HG02759 (cell line): ENCODE measurements around the gene TASOR.

ENCODE experiments used
- ATAC-seq: cut with Tn5 transposase; IDR thresholded peaks from one replicate; pipeline ENCODE4 v1.9.1; 2021; ENCODE audit warnings: mild to moderate bottlenecking, moderate library complexity; ENCODE audit not compliant: unreplicated experiment

TASOR gene

DNA sequence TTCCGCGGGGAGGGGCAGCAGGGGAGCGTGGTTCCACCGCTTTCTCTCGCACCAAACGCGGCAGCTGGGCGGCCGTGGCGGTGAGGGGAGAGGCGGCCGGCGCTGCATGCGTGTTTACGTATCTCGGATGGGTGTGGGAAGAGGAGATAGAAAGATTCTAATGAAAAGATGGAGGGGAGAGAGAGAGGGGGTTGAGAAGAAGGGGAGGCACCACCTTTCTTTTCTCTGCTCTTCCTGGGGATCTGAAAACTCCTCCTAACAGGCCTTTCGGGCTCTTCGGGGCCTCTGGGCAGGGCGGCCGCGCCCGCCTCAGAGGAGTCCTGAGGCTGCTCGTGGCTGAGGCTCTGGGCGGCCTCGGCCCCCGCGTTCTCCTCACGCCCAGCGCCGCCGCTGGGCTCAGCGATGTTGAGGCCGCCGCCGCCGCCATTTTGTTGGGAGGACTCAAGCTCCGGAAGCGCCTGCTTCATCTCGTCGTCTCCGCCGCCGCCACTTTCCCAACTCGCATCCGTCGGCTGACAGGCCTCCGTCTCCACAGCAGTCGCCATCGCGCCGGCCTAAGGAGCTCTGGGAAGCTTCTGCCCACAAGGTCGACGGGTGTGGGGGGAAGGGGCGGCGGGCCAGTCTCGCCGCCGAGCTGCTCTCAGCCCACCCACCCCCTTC lies 473 bp downstream of the TASOR start:
- ATAC-seq: peak; percentile 72

DNA sequence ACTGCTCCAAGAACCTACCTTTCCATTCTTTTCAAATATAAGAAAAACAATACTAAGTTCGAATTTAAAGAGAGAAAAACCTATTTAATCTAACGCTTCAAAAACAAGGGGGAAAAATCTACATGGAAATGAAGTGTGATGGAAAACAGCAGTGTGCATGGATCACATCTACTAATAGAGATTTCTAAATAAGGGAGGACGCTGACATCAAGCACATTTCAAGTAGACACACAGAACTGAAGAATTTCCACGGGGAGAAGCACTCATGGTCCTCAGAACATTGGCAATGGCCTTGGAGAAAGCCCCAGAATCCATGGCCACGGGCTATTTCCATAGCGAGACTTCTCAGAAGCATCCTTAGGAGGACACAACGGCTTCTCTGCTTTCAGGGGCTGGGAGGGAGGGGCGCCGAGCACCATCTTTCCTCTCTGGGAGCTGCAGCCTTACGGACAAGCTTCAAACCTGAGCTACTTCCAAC lies 1.0 kb downstream of the TASOR start:
- no peak for ATAC-seq

DNA sequence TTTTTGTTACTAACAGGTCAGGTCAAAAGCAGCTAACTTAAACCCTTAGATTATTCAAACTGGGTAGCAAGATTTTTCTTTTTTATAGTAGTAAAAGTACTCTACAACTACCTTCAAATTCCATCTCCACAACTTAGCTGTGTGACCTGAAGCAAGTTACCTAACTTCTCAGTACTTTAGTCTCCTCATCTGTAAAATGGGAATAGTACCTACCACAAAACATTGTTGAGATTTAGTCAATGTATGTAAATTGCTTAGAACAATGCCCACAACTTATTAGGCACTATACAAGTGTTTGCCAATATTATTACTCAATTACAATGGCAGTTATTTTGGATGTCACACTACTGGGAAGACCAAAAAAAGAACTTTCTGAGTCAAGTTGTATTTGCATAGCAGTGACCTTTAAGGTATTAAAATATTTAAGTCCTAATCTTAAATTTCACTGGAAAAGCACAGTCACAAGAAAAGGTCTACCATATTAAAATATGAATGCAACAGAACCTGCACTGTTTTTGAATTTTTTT lies 2.9 kb downstream of the TASOR start:
- no peak for ATAC-seq

DNA sequence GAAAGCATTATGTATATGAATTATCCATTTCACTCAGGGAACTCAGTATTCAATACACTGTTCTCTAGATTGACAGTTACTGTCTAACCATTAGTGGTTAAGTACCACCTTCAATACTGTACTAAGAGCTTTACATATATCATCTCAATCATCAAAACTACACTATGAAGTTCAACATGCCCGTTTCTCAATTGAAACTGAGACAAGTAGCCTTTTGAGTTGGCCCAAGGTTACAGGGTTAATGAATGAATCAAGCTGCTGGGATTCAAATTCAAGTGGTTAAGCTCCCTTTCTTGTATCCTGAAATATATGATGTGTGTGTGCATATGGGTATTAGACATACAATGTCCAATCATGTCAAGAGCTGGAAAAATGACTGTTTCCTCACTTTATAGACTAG lies 5.8 kb downstream of the TASOR start:
- ATAC-seq: peak; percentile 68

DNA sequence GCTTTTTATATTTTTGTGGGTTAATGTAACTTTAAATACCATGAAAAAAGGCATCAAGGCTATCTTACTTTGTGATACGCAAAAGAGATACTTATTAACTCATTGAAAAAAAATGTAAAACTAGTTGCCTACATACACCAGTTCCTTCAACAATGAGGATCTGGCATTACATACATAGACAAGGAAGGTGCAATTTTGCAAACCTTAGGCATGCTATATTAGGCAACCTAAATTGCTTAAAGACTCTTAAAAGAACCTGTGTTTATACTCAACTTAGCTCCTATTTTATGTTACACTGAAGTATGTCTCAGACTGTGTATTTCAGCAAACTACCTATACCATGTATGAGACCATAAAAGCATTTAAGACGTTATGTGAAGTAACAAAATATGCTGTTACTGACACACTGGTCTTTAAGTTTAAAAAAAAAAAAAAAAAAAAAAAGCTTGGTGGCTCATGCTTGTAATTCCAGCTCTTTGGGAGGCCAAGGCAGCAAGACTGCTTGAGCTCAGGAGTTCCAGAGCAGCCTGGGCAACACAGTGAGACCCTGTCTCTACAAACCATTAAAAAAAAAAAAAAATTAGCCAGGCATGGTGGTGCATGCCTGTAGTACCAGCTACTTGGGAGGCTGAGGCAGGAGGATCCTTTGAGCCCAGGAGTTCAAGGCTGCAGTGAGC lies 9.1 kb downstream of the TASOR start:
- no peak for ATAC-seq

DNA sequence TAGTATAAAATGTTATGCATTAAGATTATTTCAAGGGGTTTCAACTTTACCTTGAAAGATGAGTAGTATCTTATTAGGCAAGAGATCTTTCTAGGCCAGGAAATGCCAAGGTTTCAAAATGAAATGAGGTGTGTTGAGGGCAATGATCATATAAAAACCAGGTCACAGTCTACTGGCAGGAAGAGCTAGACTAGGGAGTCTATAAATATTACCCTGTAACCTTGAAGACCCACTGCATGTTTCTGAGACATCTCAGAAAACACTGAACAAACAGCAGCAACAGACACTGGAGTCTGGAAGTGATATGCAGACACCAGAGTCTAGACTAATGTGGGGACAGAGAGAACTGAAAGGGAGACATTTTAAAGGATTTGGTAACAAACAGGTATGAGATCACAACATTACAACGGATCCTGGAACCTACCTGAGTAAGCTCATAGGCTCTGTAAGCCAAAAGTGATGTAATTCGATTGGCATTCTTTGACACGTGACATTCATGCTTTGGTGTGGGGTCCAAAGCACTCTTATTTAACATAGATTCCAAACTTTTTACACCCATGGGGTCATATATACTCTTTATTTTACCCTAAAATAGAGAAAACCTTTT lies 15.0 kb downstream of the TASOR start:
- no peak for ATAC-seq

DNA sequence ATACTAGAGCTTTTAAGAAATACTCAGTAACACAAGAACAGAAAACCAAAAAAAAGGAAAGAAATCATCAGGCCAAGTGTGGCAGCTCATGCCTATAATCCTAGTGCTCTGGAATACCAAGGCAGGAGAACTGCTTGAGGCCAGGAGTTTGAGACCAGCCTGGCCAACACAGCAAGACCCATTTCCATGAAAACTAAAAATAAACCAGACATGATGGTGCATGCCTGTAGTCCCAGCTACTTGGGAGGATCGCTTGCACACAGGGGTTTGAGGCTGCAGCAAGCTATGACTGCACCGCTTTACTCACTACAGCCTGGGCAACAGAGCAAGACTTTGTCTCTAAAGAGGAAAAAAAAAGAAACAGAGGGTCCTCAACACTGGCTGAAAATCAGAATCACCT lies 18.2 kb downstream of the TASOR start:
- ATAC-seq: no peak

DNA sequence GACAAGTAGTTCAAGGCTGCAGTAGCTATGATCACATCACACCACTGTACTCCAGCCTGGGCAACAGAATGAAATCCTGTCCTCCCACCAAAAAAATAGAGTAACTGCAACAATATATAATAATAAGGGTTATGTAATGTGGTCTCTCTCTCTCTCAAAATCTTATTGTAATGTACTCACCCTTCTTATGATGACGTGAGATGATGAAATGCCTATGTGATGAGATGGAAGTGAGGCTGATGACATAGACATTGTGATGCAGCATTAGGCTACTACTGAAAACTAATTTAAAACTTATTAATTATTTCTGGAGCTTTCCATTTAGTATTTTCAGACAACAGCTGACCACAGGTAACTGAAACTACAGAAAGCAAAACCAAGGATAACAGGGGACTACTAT lies 27.4 kb downstream of the TASOR start:
- no peak for ATAC-seq

DNA sequence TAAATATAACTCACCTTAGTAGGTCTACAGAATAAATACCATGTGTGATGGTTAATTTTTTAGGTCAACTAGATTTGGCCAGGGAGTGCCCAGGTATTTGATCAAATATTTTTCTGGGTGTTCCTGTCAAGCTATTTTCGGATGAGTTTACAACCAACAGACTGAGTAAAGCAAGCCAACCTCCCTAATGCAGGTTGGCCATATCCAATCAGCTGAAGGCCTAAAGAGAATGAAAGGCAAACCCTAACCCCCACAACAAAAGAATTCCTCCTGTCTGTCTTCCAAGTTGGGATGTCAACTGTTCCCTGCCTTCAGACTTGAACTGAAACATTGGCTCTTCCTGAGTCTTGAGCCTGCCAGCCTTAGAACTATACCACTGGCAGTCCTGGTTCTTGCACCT lies 28.6 kb downstream of the TASOR start:
- ATAC-seq: no peak

DNA sequence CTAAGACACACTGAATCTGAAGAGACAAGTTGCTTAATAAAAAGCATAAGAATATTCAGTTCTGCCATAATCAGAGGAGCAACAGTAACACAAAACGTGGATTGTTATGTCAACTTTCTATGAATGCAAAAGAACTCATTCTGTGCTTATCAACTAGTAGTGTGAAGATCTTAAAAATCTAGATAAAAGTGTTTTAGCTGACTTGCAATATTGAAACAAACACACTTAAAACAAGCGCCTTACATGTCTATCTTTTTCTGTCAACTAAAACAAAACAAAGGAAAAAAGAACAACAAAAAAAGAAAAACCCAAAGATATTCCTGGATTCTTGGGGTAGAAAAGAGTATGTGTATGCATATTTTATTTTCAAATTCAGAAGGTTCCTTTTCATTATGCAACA lies 37.7 kb downstream of the TASOR start:
- no peak for ATAC-seq

DNA sequence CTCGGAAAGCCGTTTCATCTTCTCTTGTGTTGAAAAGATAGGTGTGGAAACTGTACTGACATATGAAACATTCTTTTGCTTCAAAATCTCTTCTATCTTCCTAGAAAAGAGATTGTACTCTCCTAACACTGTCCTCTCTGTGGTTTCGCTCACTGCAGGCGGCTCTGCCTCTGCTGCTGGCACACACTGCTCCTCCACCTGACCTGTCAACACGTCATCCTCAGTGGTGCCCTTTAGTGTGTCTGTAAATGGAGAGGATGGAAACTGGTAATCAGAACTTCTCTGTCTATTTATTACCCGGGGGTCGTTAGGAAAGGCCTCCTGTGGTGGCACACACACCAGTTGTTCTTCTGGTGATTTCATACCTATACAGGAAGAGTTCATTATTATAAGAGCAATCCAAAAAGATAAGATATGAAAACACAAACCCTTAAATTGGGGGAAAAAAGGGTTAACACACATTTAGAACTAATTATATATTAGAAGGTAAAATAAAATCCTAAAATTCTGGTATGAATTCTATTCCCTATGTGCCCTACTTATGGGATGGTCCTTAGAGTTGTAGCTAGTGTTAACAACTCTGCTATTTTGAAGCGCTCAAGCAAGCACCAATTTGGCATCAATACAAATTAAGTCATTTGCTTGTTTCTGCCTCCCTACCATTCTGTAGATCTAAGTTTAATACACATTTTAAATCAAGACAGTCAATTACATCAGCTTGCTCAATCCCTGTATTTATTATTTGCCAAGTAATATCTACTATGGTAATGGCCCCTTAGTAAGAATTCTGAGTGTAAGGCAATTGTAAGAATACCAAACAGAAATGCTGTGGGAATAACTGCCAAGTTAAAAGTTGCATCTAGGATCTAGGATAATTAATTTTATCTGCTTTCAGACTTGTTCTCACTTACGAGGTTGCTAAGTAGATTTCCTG lies 49.2 kb downstream of the TASOR start:
- no peak for ATAC-seq
